Measurements from ENCODE around the gene KIAA1328.

KIAA1328 gene

GRCh38 chr18:37238282-37239108, 409.6 kb downstream of the KIAA1328 start:
- Histone ChIP-seq H3K4me3 (replicated peaks; ENCODE audit: insufficient read depth, low read length) (no peak overlapping the region), H3K27ac (replicated peaks) (no peak overlapping the region), H3K27me3 (ENCODE audit: insufficient read depth, poor library complexity, severe bottlenecking) (peaks cover 8% of the 10 kb centered on the region)
- no peak for DNase-seq (ENCODE audit: low read depth in 1 of 2, low spot score in 1 of 2)
- TF ChIP-seq POLR2AphosphoS5 (IDR thresholded peaks at IDR 0.05; ENCODE audit: low read depth), result no peak

- TF ChIP-seq GABPA (IDR thresholded peaks at IDR 0.05; ENCODE audit: low read depth), result no peak
- no peak for TF ChIP-seq SPI1 (IDR thresholded peaks at IDR 0.05; ENCODE audit: borderline replicate concordance, low read depth)
- no peak overlapping the region for H3K4me3 ChIP-seq (replicated peaks; ENCODE audit: insufficient read depth, low read length)
- DNase-seq (ENCODE audit: low read depth in 1 of 2, low spot score in 1 of 2), result no peak
- H3K27ac ChIP-seq (replicated peaks), result no peak overlapping the region
- H3K27me3 ChIP-seq (ENCODE audit: insufficient read depth, poor library complexity, severe bottlenecking), result peaks cover 20% of the 10 kb centered on the region
Measured at GRCh38 chr18:37242091-37242490, 413.2 kb downstream of the KIAA1328 start.

GRCh38 chr18:37242826-37243560, 414.1 kb downstream of the KIAA1328 start:
- Histone ChIP-seq H3K27me3 (ENCODE audit: insufficient read depth, poor library complexity, severe bottlenecking) (peaks cover 20% of the 10 kb centered on the region), H3K4me3 (replicated peaks; ENCODE audit: insufficient read depth, low read length) (no peak overlapping the region), H3K27ac (replicated peaks) (no peak overlapping the region)
- no peak for DNase-seq (ENCODE audit: low read depth in 1 of 2, low spot score in 1 of 2)
- TF ChIP-seq CTCF (IDR thresholded peaks at IDR 0.05; ENCODE audit: insufficient read depth, low read length) (no peak), GABPA (IDR thresholded peaks at IDR 0.05; ENCODE audit: low read depth) (no peak), SPI1 (IDR thresholded peaks at IDR 0.05; ENCODE audit: borderline replicate concordance, low read depth) (no peak), POLR2AphosphoS5 (IDR thresholded peaks at IDR 0.05; ENCODE audit: low read depth) (no peak)

- DNase-seq (ENCODE audit: low read depth in 1 of 2, low spot score in 1 of 2), result no peak
- Histone ChIP-seq H3K4me3 (replicated peaks; ENCODE audit: insufficient read depth, low read length) (no peak overlapping the region), H3K27me3 (ENCODE audit: insufficient read depth, poor library complexity, severe bottlenecking) (peaks cover 20% of the 10 kb centered on the region), H3K27ac (replicated peaks) (no peak overlapping the region)
- no peak for TF ChIP-seq CTCF (IDR thresholded peaks at IDR 0.05; ENCODE audit: insufficient read depth, low read length)
- TF ChIP-seq POLR2AphosphoS5 (IDR thresholded peaks at IDR 0.05; ENCODE audit: low read depth), result no peak
- TF ChIP-seq GABPA (IDR thresholded peaks at IDR 0.05; ENCODE audit: low read depth), result no peak
- TF ChIP-seq REST (IDR thresholded peaks at IDR 0.05; ENCODE audit: insufficient replicate concordance, low read depth), result no peak
- TF ChIP-seq SPI1 (IDR thresholded peaks at IDR 0.05; ENCODE audit: borderline replicate concordance, low read depth), result no peak
Measured at GRCh38 chr18:37243741-37244140, 414.8 kb downstream of the KIAA1328 start.

GRCh38 chr18:37244618-37245017, 415.7 kb downstream of the KIAA1328 start:
- H3K27ac ChIP-seq (replicated peaks), result no peak overlapping the region
- H3K4me3 ChIP-seq (replicated peaks; ENCODE audit: insufficient read depth, low read length), result no peak overlapping the region
- DNase-seq (ENCODE audit: low read depth in 1 of 2, low spot score in 1 of 2), result no peak
- peaks cover 21% of the 10 kb centered on the region for H3K27me3 ChIP-seq (ENCODE audit: insufficient read depth, poor library complexity, severe bottlenecking)
- TF ChIP-seq GABPA (IDR thresholded peaks at IDR 0.05; ENCODE audit: low read depth) (no peak), CTCF (IDR thresholded peaks at IDR 0.05; ENCODE audit: insufficient read depth, low read length) (no peak), POLR2AphosphoS5 (IDR thresholded peaks at IDR 0.05; ENCODE audit: low read depth) (no peak), REST (IDR thresholded peaks at IDR 0.05; ENCODE audit: insufficient replicate concordance, low read depth) (no peak), SPI1 (IDR thresholded peaks at IDR 0.05; ENCODE audit: borderline replicate concordance, low read depth) (no peak)
